GM12878 (cell line): ENCODE data around the gene FAM118A. TPM values are rescaled to one million over a fixed set of nuclear protein-coding genes. Genes with fewer than 3 reads are reported as not detected.

Experiments
- ATAC-seq: fragments of 200-7000 bp; cut with Tn5 transposase; 3 replicates; pipeline ENCODE4 v1.9.1; 2020; ENCODE audit warnings: mild to moderate bottlenecking, moderate library complexity
- BruUV-seq: library from RNA; stranded (reverse); fragments of 400-500 nt; replicated peaks from 2 replicates; lab custom pipeline; 2021; lab: Mats Ljungman, UMichigan
- CTCF ChIA-PET: fragments of 300-600 bp; sonication (Branson Sonifier 250); formaldehyde crosslinking; extraction: SDS; loops from one replicate; lab custom pipeline; 2021; ENCODE audit warnings: inconsistent platforms; lab: Yijun Ruan, JAX
- POLR2A ChIA-PET: fragments of 350-600 bp; formaldehyde crosslinking; extraction: SDS; loops from one replicate; lab custom pipeline; 2021; ENCODE audit warnings: inconsistent platforms; lab: Charles Lee
- RAD21 ChIA-PET: fragments of 300-600 bp; sonication (Branson Sonifier 250); formaldehyde crosslinking; loops from one replicate; lab custom pipeline; 2023; ENCODE audit warnings: antibody characterized with exemption; ENCODE audit not compliant: unreplicated experiment; lab: Charles Lee
- SMC1A ChIA-PET: fragments of 300-600 bp; sonication (Branson Sonifier 250); formaldehyde crosslinking; loops from one replicate; lab custom pipeline; 2023; ENCODE audit not compliant: unreplicated experiment, uncharacterized antibody; lab: Charles Lee
- DNase-seq: peaks from one replicate; pipeline ENCODE4 v3.0.0-alpha.2; 2011; ENCODE audit warnings: low read depth, low spot score
- FAIRE-seq: peaks from 3 replicates; lab custom pipeline; 2011; peaks lifted over from hg19 to GRCh38; lab: Jason Lieb, UNC
- H2AFZ ChIP-seq: 2 replicates; pipeline ENCODE4 v1.6.0; 2011; ENCODE audit warnings: low read depth, low read length, control low read depth; ENCODE audit not compliant: control insufficient read depth
- H3K27ac ChIP-seq: 2 replicates; pipeline ENCODE4 v1.5.1; 2011; ENCODE audit warnings: control low read depth; ENCODE audit not compliant: control insufficient read depth, insufficient read depth
- H3K27me3 ChIP-seq, 2 experiments: replicated peaks in 1 of 2; 2 replicates each; pipeline versions ENCODE4 v1.6.0 to v1.6.1; 2011; ENCODE audit warnings: low read length in 1 of 2; ENCODE audit not compliant: control insufficient read depth in 2 of 2, insufficient read depth in 2 of 2
- H3K36me3 ChIP-seq, 2 experiments: 2 replicates each; pipeline ENCODE4 v1.5.1; 2011; ENCODE audit warnings: low read length in 1 of 2; ENCODE audit not compliant: control insufficient read depth in 2 of 2, insufficient read depth in 2 of 2
- H3K4me1 ChIP-seq: 2 replicates; pipeline ENCODE4 v1.6.1; 2011; ENCODE audit warnings: mild to moderate bottlenecking, low read length, moderate library complexity, mixed read lengths; ENCODE audit not compliant: control insufficient read depth, insufficient read depth
- H3K4me2 ChIP-seq: 2 replicates; pipeline ENCODE4 v1.6.0; 2011; ENCODE audit warnings: control low read depth; ENCODE audit not compliant: control insufficient read depth, insufficient read depth
- H3K4me3 ChIP-seq: fragments of 200-600 bp; sonication (generic); 2 replicates; pipeline ENCODE4 v1.5.1; 2016
- H3K79me2 ChIP-seq: 2 replicates; pipeline ENCODE4 v1.6.0; 2011; ENCODE audit warnings: low read length; ENCODE audit not compliant: control insufficient read depth, insufficient read depth
- H3K9ac ChIP-seq: 2 replicates; pipeline ENCODE4 v1.8.0; 2011; ENCODE audit warnings: low read length, control low read depth, mixed read lengths; ENCODE audit not compliant: control insufficient read depth, insufficient read depth
- H3K9me3 ChIP-seq: replicated peaks from 3 replicates; pipeline ENCODE4 v1.5.1; 2011; ENCODE audit warnings: mild to moderate bottlenecking, low read length; ENCODE audit not compliant: control insufficient read depth, insufficient read depth
- H4K20me1 ChIP-seq: 2 replicates; pipeline ENCODE4 v1.6.0; 2011; ENCODE audit not compliant: control insufficient read depth, insufficient read depth
- FOS ChIP-seq: IDR thresholded peaks from 3 replicates; pipeline ENCODE4 v1.6.1; 2011; ENCODE audit warnings: borderline replicate concordance; ENCODE audit not compliant: insufficient read length; ENCODE audit errors: extremely low read depth
- NRF1 ChIP-seq: conservative IDR thresholded peaks from 2 replicates; pipeline ENCODE4 v1.6.1; 2011; ENCODE audit warnings: mild to moderate bottlenecking, low read depth, low read length, improper control_type of control experiment
- SIN3A ChIP-seq: IDR thresholded peaks from 2 replicates; pipeline ENCODE4 v1.6.1; 2012; ENCODE audit warnings: low read depth, low read length, improper control_type of control experiment
- SPI1 ChIP-seq: IDR thresholded peaks from 2 replicates; pipeline ENCODE4 v1.6.1; 2011; ENCODE audit warnings: low read depth, mild to moderate bottlenecking, low read length, moderate library complexity, borderline replicate concordance; ENCODE audit not compliant: insufficient read depth
- WGBS: methylation state at CpG from one replicate; pipeline ENCODE4 v1.1.6; 2016; ENCODE audit warnings: low lambda C conversion rate; ENCODE audit not compliant: insufficient replicate concordance, insufficient coverage; ENCODE audit errors: missing lambda C conversion rate; 5-methylcytosine and 5-hydroxymethylcytosine counted together
- in situ Hi-C: fragments of 300-500 bp; cut with MboI; formaldehyde crosslinking; loops from 9 replicates; pipeline ENCODE4 v1.14.3; 2018; ENCODE audit warnings: mixed read lengths
- intact Hi-C: fragments of 100-400 bp; cut with micrococcal nuclease; formaldehyde crosslinking; loops from one replicate; pipeline ENCODE4 v1.14.2; 2022; ENCODE audit not compliant: unreplicated experiment
- polyA plus RNA-seq, 11 experiments: library from polyadenylated mRNA; depleted of rRNA in 4 of 11; unstranded in 6 of 11; stranded (reverse) in 5 of 11; fragments of >200 nt; fragmentation: Nextera tagmentation in 4 of 11; fragmentation: Illumina TruSeq in 1 of 11; extraction: Ambion mirVana in 4 of 11; extraction: Trizol in 1 of 11; gene quantifications; 1 replicate in 1 of 11; 2 replicates in 10 of 11; pipeline versions ENCODE4 v1.2.1 to v1.2.3, GENCODE V29; 2011 to 2016; ENCODE audit warnings: inconsistent platforms in 2 of 11, missing spikeins in 2 of 11, low read depth in 1 of 11
- total RNA-seq, 4 experiments: library from RNA; depleted of rRNA in 3 of 4; stranded (reverse); fragments of >200 nt in 3 of 4; fragmentation: Illumina TruSeq in 1 of 4; extraction: Trizol in 1 of 4; gene quantifications; 2 replicates each; pipeline versions ENCODE4 v1.2.1 to v1.2.3, GENCODE V29; 2013 to 2021
- TF ChIP-seq, protein P1 (sequence below): fragments of 450-650 bp; IDR thresholded peaks from 2 replicates; pipeline ENCODE4 v1.6.1; 2017; ENCODE audit warnings: borderline replicate concordance
- TF ChIP-seq, protein P2 (sequence below): fragments of 450-650 bp; IDR thresholded peaks from 2 replicates; pipeline ENCODE4 v1.6.1; 2016; ENCODE audit warnings: mild to moderate bottlenecking
- TF ChIP-seq, protein P3 (sequence below): fragments of 450-650 bp; IDR thresholded peaks from 2 replicates; pipeline ENCODE4 v1.6.1; 2017; ENCODE audit warnings: mild to moderate bottlenecking, moderate library complexity

FAM118A gene
- total and polyA plus RNA-seq, 10 of the 15 experiments (the other 5 are each of a cell fraction or from before 2014, with no cell fraction given), result 17.4 to 332 (median 56.6) TPM

GRCh38 chr22:45308391-45308956 lies 1.3 kb upstream of the FAM118A start:
- peak overlapping the region; percentile 74 for H3K9ac ChIP-seq
- H3K4me2 ChIP-seq, result peak overlapping the region; percentile 62
- H3K4me3 ChIP-seq, result peak overlapping the region; percentile 41; the same call in 1 of the 2 replicates
- ATAC-seq (no peak), DNase-seq (no peak), FAIRE-seq (no peak)
- in situ Hi-C loops, result no loop called here
- H3K27me3 ChIP-seq, result no peaks in the 10 kb centered on the region
- RAD21 ChIA-PET, result interaction anchor here (0.6 to 1.1 kb wide), 2 partner anchors 9 to 14 kb away, joined by 3 read pairs; no protein-coding TSS in a partner anchor
- 64% methylated on average over 6 of the region's 6 CpGs for WGBS
- H3K27ac ChIP-seq, result peak overlapping the region; percentile 63
- H3K9me3 ChIP-seq, result no peaks in the 10 kb centered on the region
- peak overlapping the region; percentile 94 for H2AFZ ChIP-seq
- POLR2A ChIA-PET, result interaction anchor here (1.1 to 1.4 kb wide), 2 partner anchors 11 to 13 kb away, joined by 3 to 4 read pairs; no protein-coding TSS in a partner anchor
- no peaks in the 10 kb centered on the region for H4K20me1 ChIP-seq
- H3K79me2 ChIP-seq, result peaks cover 12% of the 10 kb centered on the region
- SMC1A ChIA-PET, result interaction anchor here (0.6 to 1.6 kb wide), 3 partner anchors 9 to 11 kb away, joined by 3 to 5 read pairs (median 5); no protein-coding TSS in a partner anchor
- peaks cover 19% of the 10 kb centered on the region for H3K4me1 ChIP-seq
- H3K36me3 ChIP-seq, result no peaks in the 10 kb centered on the region
- CTCF ChIA-PET, result interaction anchor here (1.2 to 1.5 kb wide), 3 partner anchors 8 to 16 kb away, joined by 3 to 5 read pairs (median 4); no protein-coding TSS in a partner anchor
- no TSS peak for BruUV-seq
- intact Hi-C loops, result no loop called here
- TF ChIP-seq SPI1, result peak; percentile 76; the same call in 1 of the 2 replicates
- TF ChIP-seq, protein P1, sequence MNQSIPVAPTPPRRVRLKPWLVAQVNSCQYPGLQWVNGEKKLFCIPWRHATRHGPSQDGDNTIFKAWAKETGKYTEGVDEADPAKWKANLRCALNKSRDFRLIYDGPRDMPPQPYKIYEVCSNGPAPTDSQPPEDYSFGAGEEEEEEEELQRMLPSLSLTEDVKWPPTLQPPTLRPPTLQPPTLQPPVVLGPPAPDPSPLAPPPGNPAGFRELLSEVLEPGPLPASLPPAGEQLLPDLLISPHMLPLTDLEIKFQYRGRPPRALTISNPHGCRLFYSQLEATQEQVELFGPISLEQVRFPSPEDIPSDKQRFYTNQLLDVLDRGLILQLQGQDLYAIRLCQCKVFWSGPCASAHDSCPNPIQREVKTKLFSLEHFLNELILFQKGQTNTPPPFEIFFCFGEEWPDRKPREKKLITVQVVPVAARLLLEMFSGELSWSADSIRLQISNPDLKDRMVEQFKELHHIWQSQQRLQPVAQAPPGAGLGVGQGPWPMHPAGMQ, result no peak

DNA sequence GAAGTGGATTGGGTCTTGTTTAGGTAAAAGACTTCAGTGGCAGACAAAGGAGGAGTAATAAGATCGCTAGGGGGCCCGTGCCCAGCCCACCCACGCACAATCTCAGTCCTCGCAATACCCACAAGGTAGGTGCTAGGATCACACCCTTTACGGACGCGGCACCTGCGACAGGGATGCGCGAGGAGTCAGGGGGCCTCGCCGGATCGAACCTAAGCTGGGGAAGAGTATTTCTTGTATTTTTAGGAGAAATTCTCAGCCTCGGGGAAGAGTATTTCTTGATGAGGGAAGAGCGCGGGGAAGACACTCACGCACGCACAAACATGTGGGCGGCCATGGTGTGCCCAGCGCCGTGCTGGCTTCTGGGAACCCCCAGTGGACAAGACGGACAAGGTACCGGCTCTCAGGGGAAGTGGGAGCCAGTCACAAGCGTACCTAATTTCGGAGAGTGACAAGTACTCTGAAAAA lies 745 bp upstream of the FAM118A start:
- ATAC-seq, result peak; percentile 1; the same call in 1 of the 3 replicates
- in situ Hi-C loops, result no loop called here
- TF ChIP-seq, protein P2, sequence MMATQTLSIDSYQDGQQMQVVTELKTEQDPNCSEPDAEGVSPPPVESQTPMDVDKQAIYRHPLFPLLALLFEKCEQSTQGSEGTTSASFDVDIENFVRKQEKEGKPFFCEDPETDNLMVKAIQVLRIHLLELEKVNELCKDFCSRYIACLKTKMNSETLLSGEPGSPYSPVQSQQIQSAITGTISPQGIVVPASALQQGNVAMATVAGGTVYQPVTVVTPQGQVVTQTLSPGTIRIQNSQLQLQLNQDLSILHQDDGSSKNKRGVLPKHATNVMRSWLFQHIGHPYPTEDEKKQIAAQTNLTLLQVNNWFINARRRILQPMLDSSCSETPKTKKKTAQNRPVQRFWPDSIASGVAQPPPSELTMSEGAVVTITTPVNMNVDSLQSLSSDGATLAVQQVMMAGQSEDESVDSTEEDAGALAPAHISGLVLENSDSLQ, result peak; percentile 71; the same call in 1 of the 2 replicates
- TF ChIP-seq SIN3A (no peak), NRF1 (no peak), FOS (no peak)
- TF ChIP-seq, protein P3, sequence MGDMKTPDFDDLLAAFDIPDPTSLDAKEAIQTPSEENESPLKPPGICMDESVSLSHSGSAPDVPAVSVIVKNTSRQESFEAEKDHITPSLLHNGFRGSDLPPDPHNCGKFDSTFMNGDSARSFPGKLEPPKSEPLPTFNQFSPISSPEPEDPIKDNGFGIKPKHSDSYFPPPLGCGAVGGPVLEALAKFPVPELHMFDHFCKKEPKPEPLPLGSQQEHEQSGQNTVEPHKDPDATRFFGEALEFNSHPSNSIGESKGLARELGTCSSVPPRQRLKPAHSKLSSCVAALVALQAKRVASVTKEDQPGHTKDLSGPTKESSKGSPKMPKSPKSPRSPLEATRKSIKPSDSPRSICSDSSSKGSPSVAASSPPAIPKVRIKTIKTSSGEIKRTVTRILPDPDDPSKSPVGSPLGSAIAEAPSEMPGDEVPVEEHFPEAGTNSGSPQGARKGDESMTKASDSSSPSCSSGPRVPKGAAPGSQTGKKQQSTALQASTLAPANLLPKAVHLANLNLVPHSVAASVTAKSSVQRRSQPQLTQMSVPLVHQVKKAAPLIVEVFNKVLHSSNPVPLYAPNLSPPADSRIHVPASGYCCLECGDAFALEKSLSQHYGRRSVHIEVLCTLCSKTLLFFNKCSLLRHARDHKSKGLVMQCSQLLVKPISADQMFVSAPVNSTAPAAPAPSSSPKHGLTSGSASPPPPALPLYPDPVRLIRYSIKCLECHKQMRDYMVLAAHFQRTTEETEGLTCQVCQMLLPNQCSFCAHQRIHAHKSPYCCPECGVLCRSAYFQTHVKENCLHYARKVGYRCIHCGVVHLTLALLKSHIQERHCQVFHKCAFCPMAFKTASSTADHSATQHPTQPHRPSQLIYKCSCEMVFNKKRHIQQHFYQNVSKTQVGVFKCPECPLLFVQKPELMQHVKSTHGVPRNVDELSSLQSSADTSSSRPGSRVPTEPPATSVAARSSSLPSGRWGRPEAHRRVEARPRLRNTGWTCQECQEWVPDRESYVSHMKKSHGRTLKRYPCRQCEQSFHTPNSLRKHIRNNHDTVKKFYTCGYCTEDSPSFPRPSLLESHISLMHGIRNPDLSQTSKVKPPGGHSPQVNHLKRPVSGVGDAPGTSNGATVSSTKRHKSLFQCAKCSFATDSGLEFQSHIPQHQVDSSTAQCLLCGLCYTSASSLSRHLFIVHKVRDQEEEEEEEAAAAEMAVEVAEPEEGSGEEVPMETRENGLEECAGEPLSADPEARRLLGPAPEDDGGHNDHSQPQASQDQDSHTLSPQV, result no peak

More for the DNA sequence above, 745 bp upstream of the FAM118A start:
- under 1% methylated on average over 25 of the region's 25 CpGs for WGBS
- Histone ChIP-seq H3K9ac (peak overlapping the region; percentile 74), H4K20me1 (no peaks in the 10 kb centered on the region), H3K36me3 (no peaks in the 10 kb centered on the region), H3K9me3 (no peaks in the 10 kb centered on the region), H3K4me2 (peak overlapping the region; percentile 62), H2AFZ (peak overlapping the region; percentile 94), H3K27ac (peak overlapping the region; percentile 63), H3K4me3 (peak overlapping the region; percentile 41), H3K27me3 (no peaks in the 10 kb centered on the region), H3K4me1 (peaks cover 20% of the 10 kb centered on the region), H3K79me2 (peaks cover 12% of the 10 kb centered on the region)
- ChIA-PET CTCF (interaction anchor here (1.2 to 1.5 kb wide), 3 partner anchors 9 to 15 kb away, joined by 3 to 5 read pairs (median 4); no protein-coding TSS in a partner anchor), RAD21 (no interaction called here), SMC1A (interaction anchor here (0.7 to 1.6 kb wide), 3 partner anchors 9 to 13 kb away, joined by 3 to 5 read pairs (median 5); no protein-coding TSS in a partner anchor), POLR2A (interaction anchor here (1.1 to 1.4 kb wide), 2 partner anchors 10 to 13 kb away, joined by 3 to 4 read pairs; no protein-coding TSS in a partner anchor)
- intact Hi-C loops, result no loop called here
- BruUV-seq, result no TSS peak
- DNase-seq (no peak), FAIRE-seq (no peak)
